Measurements from ENCODE around the gene SGO2. TPM values are rescaled to one million over a fixed set of nuclear protein-coding genes. Genes with fewer than 3 reads are reported as not detected.

The SGO2 gene
- total RNA-seq, 1 donor from 2014 or later = 4.9 TPM

DNA sequence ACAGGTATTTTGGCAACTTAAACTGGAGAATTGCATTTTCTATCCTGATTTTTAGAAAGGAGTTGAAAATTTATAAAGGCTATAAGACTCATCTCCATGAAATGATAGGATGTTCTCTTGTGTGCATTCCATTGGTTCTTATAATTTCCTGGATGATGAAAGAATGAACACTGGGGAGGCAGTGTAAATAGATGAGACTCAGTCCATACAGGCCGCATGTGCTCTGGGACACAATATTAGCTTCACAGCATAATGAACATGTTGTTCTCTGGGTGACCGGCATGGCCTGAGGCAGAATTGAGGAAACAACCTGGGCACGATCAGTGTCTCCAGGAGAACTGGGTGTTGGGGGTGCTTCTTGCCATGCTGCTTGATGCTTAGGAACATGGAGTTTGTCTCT, 98.7 kb downstream of the SGO2 start:
- DNase-seq (ENCODE audit: low read depth) (no peak), FAIRE-seq (no peak)
- no peaks in the 10 kb centered on the region for H3K36me3 ChIP-seq (ENCODE audit: insufficient read depth, low read length)
- H3K9me3 Mint-ChIP-seq (ENCODE audit: unreplicated experiment) = no peaks in the 10 kb centered on the region
- no peaks in the 10 kb centered on the region for H3K9me3 ChIP-seq (ENCODE audit: insufficient read depth, low read depth, low read length)
- H3K36me3 Mint-ChIP-seq (ENCODE audit: low read depth, unreplicated experiment) = no peaks in the 10 kb centered on the region
- H2AFZ ChIP-seq (ENCODE audit: low read depth, low read length) = peak overlapping the region; percentile 30
- no peaks in the 10 kb centered on the region for H3K79me2 ChIP-seq (ENCODE audit: insufficient read depth, low read length)
- TF ChIP-seq, protein P1, sequence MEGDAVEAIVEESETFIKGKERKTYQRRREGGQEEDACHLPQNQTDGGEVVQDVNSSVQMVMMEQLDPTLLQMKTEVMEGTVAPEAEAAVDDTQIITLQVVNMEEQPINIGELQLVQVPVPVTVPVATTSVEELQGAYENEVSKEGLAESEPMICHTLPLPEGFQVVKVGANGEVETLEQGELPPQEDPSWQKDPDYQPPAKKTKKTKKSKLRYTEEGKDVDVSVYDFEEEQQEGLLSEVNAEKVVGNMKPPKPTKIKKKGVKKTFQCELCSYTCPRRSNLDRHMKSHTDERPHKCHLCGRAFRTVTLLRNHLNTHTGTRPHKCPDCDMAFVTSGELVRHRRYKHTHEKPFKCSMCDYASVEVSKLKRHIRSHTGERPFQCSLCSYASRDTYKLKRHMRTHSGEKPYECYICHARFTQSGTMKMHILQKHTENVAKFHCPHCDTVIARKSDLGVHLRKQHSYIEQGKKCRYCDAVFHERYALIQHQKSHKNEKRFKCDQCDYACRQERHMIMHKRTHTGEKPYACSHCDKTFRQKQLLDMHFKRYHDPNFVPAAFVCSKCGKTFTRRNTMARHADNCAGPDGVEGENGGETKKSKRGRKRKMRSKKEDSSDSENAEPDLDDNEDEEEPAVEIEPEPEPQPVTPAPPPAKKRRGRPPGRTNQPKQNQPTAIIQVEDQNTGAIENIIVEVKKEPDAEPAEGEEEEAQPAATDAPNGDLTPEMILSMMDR (IDR thresholded peaks at IDR 0.05; ENCODE audit: insufficient read depth, low read depth, low read length) = no peak
- H3K4me1 Mint-ChIP-seq (ENCODE audit: low read depth, unreplicated experiment) = peaks cover 26% of the 10 kb centered on the region
- peak overlapping the region; percentile 97 for H3K27ac Mint-ChIP-seq (ENCODE audit: unreplicated experiment)
- peaks cover 12% of the 10 kb centered on the region for H3K4me1 ChIP-seq (ENCODE audit: insufficient read depth, low read length)
- H3K4me2 ChIP-seq (ENCODE audit: low read length) = peak overlapping the region; percentile 39
- no peak overlapping the region for H3K9ac ChIP-seq (ENCODE audit: low read length)
- H3K27me3 ChIP-seq (ENCODE audit: insufficient read depth, low read length) = no peaks in the 10 kb centered on the region
- no peak overlapping the region for H3K4me3 ChIP-seq (ENCODE audit: insufficient read depth, low read depth, low read length)
- H3K27me3 Mint-ChIP-seq (ENCODE audit: low read depth, unreplicated experiment) = no peaks in the 10 kb centered on the region
- peak overlapping the region; percentile 36 for H3K27ac ChIP-seq (ENCODE audit: low read depth, low read length)
- H3K4me3 Mint-ChIP-seq (ENCODE audit: unreplicated experiment) = no peak overlapping the region
- no peaks in the 10 kb centered on the region for H4K20me1 ChIP-seq (ENCODE audit: insufficient read depth, low read length)

- TF ChIP-seq, protein P1 (IDR thresholded peaks at IDR 0.05; ENCODE audit: insufficient read depth, low read depth, low read length) = no peak
- no peak for TF ChIP-seq EZH2 (IDR thresholded peaks at IDR 0.05; ENCODE audit: insufficient read depth, low read length)
- H3K4me1 ChIP-seq (ENCODE audit: insufficient read depth, low read length) = peaks cover 12% of the 10 kb centered on the region
- no peak for DNase-seq (ENCODE audit: low read depth)
- no peaks in the 10 kb centered on the region for H3K27me3 ChIP-seq (ENCODE audit: insufficient read depth, low read length)
- Mint-ChIP-seq H3K9me3 (ENCODE audit: unreplicated experiment) (no peaks in the 10 kb centered on the region), H3K27me3 (ENCODE audit: low read depth, unreplicated experiment) (no peaks in the 10 kb centered on the region), H3K4me3 (ENCODE audit: unreplicated experiment) (no peak overlapping the region), H3K4me1 (ENCODE audit: low read depth, unreplicated experiment) (peaks cover 26% of the 10 kb centered on the region), H3K27ac (ENCODE audit: unreplicated experiment) (peak overlapping the region; percentile 97), H3K36me3 (ENCODE audit: low read depth, unreplicated experiment) (no peaks in the 10 kb centered on the region)
- H3K36me3 ChIP-seq (ENCODE audit: insufficient read depth, low read length) = no peaks in the 10 kb centered on the region
- no peak overlapping the region for H3K4me2 ChIP-seq (ENCODE audit: low read length)
- no peak overlapping the region for H3K4me3 ChIP-seq (ENCODE audit: insufficient read depth, low read depth, low read length)
- H3K27ac ChIP-seq (ENCODE audit: low read depth, low read length) = no peak overlapping the region
- no peak for FAIRE-seq
- H2AFZ ChIP-seq (ENCODE audit: low read depth, low read length) = no peak overlapping the region
- H3K79me2 ChIP-seq (ENCODE audit: insufficient read depth, low read length) = no peaks in the 10 kb centered on the region
- H3K9ac ChIP-seq (ENCODE audit: low read length) = no peak overlapping the region
- no peaks in the 10 kb centered on the region for H4K20me1 ChIP-seq (ENCODE audit: insufficient read depth, low read length)
- no peaks in the 10 kb centered on the region for H3K9me3 ChIP-seq (ENCODE audit: insufficient read depth, low read depth, low read length)
Observed at GRCh38 chr2:200625282-200625681, 99.3 kb downstream of the SGO2 start.

- Histone ChIP-seq H3K27ac (ENCODE audit: low read depth, low read length) (no peak overlapping the region), H3K79me2 (ENCODE audit: insufficient read depth, low read length) (no peaks in the 10 kb centered on the region), H3K4me3 (ENCODE audit: insufficient read depth, low read depth, low read length) (no peak overlapping the region), H3K9me3 (ENCODE audit: insufficient read depth, low read depth, low read length) (no peaks in the 10 kb centered on the region), H3K36me3 (ENCODE audit: insufficient read depth, low read length) (no peaks in the 10 kb centered on the region), H3K4me2 (ENCODE audit: low read length) (no peak overlapping the region), H3K4me1 (ENCODE audit: insufficient read depth, low read length) (peaks cover 12% of the 10 kb centered on the region), H3K27me3 (ENCODE audit: insufficient read depth, low read length) (no peaks in the 10 kb centered on the region), H4K20me1 (ENCODE audit: insufficient read depth, low read length) (no peaks in the 10 kb centered on the region), H3K9ac (ENCODE audit: low read length) (no peak overlapping the region), H2AFZ (ENCODE audit: low read depth, low read length) (no peak overlapping the region)
- H3K4me1 Mint-ChIP-seq (ENCODE audit: low read depth, unreplicated experiment) = peaks cover 26% of the 10 kb centered on the region
- FAIRE-seq (no peak), DNase-seq (ENCODE audit: low read depth) (no peak)
- H3K27ac Mint-ChIP-seq (ENCODE audit: unreplicated experiment) = peak overlapping the region; percentile 49
- no peak overlapping the region for H3K4me3 Mint-ChIP-seq (ENCODE audit: unreplicated experiment)
- H3K9me3 Mint-ChIP-seq (ENCODE audit: unreplicated experiment) = no peaks in the 10 kb centered on the region
- H3K36me3 Mint-ChIP-seq (ENCODE audit: low read depth, unreplicated experiment) = no peaks in the 10 kb centered on the region
- TF ChIP-seq, protein P1 (IDR thresholded peaks at IDR 0.05; ENCODE audit: insufficient read depth, low read depth, low read length) = no peak
- TF ChIP-seq EZH2 (IDR thresholded peaks at IDR 0.05; ENCODE audit: insufficient read depth, low read length) = no peak
- no peaks in the 10 kb centered on the region for H3K27me3 Mint-ChIP-seq (ENCODE audit: low read depth, unreplicated experiment)
Observed at GRCh38 chr2:200625958-200626363, 100.0 kb downstream of the SGO2 start.
